Activated effector memory CD4-positive, alpha-beta T cell treated with Interleukin-2 at 50 U/mL for 16 hours (primary cell): ENCODE measurements around the gene PSORS1C1.
A peak's percentile ranks its signal among the peaks of the same experiment; 100 is the strongest.
"Not testable (repeated sequence)": the region's sequence is repeated elsewhere in the genome, so short reads cannot be mapped to it uniquely, and the experiment has no call there.

Experiments
- DNase-seq: peaks from one replicate; pipeline ENCODE4 v3.0.0-alpha.2; 2020

Gene PSORS1C1, protein sequence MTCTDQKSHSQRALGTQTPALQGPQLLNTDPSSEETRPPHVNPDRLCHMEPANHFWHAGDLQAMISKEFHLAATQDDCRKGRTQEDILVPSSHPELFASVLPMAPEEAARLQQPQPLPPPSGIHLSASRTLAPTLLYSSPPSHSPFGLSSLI

DNA sequence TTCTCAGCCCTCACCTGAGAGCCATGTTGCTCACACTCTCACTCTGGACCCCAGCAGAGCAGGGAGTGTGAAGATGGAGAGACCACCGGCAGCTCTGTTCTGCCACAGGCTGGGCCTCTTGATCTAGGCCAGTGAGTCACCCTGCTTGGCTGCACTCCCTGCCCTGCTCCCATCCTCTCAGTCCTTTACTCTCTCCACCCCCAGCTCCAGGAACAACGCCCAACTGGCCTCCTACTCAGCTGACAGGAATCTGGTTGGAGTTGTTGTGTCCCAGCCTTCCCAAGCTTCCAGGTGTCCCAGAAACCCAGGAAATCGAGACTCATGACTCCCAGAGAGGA is at the start of gene PSORS1C1:
PSORS1C1 (plus strand) TSS at position 260 of the 338 bp plus-strand sequence. CDS start 14,833 bp downstream, outside the sequence.
- DNase-seq, result no peak

DNA sequence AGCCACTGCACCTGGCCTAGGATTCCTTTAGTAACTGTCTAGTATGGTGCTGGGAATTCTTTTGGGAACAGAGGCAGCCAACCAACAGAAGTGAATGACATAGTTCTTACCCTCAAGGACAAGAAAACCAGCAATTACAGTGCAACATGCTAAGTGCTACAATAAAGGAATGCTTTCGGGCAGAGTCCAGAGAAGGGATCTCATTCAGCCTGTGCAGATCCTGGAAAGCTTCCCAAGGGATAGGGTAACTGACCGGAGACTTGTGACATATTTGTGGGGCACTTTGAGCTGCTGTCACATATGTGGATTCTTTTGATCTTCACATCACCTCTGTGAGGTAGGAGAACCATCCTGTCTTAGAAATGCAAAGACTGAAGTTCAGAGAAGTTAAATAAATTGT is 49.0 kb upstream of the PSORS1C1 start:
- no peak for DNase-seq

DNA sequence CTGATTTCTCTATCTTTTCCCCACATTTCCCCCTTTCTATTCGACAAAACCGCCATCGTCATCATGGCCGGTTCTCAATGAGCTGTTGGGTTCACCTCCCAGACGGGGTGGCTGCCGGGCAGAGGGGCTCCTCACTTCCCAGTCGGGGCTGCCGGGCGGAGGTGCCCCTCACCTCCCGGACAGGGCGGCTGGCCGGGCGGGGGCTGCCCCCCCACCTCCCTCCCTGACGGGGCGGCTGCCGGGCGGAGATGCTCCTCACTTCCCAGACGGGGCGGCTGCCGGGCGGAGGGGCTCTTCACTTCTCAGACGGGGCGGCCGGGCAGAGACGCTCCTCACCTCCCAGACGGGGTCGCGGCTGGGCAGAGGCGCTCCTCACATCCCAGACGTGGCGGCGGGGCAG is 47.6 kb upstream of the PSORS1C1 start:
- not testable (repeated sequence) for DNase-seq

DNA sequence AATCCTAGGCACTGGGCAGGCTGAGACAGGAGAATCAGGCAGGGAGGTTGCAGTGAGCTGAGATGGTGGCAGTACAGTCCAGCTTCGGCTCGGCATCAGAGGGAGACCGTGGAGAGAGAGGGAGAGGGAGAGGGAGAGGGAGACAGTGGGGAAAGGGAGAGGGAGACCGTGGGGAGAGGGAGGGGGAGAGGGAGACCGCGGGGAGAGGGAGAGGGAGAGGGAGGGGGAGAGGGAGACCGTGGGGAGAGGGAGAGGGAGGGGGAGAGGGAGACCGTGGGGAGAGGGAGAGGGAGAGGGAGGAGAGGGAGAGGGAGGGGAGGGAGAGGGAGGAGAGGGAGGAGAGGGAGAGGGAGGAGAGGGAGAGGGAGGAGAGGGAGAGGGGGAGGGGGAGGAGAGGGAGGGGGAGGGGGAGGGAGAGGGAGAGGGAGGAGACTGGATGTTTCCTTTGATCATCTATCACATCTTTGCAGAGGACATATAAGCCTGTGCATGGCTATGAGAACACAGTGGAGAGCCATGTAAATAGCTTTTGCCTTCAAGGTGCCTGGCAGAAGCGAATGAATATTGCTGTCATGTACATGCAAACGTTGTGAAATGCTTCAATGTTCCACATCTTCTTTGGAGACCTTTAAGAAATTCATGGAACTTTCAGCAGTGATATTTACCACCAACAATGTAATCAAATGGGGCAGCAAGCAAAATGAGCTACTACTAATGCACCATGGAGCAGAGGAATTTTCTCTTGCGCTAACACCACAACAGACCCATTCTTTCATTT is 46.5 kb upstream of the PSORS1C1 start:
- DNase-seq, result not testable (repeated sequence)

DNA sequence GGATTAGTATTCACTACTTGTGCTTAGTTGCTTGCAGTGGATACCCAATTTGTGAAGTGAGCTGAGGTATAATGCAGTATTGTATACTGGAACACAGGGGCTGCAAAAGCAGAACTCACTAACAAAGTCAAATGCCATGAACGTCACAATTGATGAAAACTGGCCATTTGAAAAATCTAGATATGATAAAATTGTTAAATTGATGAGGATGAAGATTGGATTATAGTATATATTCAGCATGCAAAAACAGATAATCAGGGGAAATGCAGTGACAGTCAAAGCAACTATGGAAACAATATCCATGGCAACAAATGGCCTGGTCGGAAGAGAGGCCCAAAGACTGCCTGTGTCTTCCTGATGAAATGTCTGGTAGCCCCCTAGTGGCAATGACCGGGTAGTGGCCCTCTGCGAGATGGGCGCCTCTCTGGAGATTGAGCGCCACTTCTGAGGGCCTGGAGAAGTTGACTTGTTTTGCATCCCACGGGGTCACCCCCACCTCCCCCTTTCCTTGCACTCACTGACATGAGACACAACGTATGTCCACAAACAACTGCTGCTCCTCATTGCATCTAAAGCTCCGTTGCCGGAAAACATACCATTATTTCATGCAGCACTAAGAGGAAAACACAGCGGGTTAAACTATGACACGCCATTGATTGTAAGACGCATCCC is 45.8 kb upstream of the PSORS1C1 start:
- peak; percentile 59 for DNase-seq

DNA sequence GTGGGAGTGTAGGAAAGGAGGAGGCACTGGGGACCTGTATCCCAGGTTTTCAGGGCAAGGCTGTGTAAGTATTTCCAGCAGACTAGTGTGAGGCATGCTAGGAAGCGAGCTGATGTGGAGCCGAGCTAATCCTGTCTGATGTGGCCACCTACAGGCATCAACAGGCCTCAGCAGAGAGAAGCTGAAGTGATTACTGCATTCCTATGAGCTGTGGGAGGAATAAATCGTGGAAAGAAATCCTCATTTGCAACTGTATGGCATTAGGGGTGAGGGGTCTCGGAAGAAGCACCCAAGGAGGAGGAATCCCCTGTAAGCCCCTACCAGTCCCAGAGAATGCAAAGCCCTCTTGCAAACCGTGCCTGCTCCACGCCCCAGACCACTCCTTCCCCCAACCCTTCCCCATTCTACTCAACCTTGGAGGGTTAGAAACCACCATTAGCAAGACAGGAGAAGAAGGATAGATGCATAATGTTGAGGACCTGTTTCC is 43.8 kb upstream of the PSORS1C1 start:
- DNase-seq, result no peak

DNA sequence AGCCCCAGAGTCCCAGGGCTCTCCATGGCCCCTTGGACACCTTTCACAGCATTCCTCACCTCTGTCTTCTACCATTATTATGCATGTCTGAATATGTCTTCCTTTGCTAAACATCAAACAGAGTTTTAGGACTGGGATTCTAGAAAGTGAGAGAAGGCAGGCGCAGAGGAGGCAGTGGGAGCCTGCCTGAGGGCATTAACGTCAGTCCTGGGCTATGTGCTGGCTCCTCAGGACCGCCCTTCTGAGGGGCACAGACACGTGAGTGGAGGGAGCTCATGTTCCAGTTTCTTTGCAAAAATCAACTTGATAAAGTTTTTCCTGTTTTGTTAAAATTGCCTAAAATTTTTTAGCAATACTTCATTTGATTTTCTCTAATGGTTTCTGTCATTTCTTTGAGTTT is 40.2 kb upstream of the PSORS1C1 start:
- DNase-seq, result no peak

DNA sequence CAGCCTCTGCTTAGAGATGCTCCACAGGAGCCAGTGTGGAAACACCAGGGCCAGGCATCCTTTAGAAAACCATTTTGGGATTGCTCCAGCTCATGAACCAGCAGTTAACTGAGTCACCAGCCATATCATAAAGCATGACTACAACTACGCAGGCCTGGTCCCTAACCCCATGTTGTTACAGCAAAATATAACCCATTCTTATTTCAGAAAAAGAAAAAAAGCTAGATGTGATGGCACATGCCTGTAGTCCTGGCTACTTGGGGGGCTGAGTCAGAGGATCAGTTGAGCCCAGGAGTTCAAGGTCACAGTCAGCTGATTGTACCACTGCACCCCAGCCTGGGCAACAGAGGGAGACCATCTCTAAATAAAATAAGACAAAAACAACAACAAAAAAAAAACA is 39.1 kb upstream of the PSORS1C1 start:
- DNase-seq, result no peak

DNA sequence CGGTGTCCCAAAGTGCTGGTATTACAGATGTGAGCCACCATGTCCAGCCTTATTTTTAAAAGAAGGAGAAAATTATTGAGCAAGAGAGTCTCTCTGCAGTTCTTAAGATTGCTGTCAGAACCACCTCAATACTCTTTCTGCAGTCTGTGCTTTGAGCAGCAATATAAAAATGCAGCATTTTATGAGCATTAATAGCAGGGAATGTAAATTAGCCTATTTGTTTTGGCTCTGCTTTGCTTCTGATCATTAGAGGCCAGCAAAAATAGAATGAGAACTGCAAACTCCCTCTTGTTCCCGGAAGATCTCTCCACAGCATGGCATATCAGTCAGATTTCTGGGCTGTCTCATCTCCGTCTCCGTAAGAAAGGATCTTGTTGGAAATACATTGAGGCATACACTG is 38.0 kb upstream of the PSORS1C1 start:
- no peak for DNase-seq

DNA sequence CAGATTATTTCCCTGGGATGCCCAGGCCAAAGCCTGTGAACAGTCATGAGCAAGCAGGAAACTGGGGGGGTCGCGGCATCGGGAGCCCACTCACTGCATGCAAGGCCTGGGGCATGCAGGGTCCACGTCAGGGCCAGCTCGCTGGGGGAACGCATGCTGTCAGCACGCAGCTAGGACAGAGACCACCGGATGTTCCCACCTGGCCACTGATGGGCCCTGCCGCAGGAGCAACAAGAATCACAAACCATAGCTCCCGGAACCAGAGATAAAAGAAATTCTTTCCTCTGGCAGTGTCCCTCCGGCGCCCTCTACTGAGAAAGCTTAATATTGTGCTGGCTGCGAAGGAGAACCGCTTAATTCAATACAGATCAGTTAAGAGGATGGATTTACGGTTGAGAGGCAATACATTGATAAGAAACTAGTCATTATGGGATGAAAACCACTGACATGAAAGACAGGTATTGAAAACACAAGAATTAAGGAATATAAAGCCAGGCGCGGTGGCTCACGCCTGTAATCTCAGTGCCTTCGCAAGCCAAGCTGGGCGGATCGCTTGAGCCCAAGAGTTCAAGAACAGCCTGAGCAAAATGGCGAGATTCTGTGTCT is 34.8 kb upstream of the PSORS1C1 start:
- DNase-seq, result peak; percentile 51

DNA sequence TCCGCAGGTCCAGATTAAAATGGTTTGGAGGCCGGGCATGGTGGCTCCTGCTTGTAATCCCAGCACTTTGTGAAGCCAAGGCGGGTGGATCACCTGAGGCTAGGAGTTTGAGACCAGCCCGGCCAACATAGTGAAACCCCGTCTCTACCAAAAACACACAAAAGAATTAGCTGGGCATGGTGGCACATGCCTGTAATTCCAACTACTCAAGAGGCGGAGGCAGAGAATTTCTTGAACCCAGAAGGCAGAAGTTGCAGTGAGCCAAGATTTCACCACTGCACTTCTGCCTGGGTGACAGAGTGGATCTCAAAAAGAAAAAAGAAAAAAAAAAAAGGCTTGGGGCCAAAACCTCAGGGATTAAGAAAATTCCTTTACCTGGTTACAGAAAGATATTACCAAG is 32.7 kb upstream of the PSORS1C1 start:
- no peak for DNase-seq

DNA sequence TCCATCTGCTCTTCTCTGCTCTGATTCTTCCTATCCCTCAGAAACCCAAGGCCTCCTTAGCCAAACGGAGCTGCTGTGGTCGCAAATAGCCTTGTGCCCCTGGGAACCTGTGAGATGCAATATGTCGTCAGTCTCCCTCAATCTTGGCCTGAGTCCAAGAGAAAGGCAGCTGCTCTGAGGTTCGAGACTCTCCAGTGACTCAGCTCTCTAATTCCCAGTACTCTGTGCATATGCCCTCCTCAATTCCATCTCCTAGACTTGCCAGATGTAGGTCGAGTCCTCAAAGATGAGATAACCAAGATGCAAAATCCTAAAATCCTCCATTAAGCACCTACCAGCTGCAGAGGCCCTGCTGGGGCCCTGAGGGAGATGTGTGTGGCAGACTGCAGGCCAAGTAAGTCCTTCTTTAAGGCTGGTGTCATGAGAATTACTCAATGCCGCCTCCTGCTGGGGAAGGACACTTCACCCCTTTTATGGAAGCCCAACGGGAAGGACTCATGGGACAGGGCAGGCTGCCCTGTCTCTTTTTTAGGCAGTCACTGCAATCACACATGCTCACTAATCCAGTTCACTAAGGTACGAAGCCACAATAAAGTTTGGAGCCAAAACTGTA is 30.8 kb upstream of the PSORS1C1 start:
- DNase-seq, result no peak

DNA sequence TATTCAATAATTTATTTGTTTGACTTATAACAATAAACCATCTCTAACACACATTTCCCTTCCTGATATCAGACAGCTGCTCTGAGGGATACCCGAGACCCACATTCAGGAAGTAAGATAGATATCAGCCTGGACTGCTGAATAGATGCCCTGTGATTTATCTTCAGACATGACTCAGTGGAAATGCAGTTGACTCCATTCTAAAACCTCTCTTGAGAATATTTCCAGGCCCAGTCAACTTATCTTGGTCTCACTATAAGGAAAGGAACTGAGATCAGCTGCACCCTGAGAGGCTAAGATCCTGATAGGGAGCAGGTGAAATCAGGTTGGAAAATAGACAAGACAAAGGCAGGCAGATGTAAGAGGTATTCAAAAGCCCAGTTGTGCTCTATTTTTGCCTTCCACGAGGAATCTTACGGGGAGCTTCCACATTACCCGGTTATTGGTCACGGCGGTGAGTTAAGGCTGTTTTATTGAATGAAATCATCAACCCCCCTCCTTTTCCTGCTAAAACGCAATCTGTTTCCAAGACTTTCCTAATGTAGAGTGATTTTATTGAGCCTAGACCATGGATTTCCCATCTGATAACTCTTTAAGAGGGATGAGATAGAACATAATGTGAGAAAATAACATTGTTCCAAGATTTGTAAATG is 27.7 kb upstream of the PSORS1C1 start:
- DNase-seq, result no peak

DNA sequence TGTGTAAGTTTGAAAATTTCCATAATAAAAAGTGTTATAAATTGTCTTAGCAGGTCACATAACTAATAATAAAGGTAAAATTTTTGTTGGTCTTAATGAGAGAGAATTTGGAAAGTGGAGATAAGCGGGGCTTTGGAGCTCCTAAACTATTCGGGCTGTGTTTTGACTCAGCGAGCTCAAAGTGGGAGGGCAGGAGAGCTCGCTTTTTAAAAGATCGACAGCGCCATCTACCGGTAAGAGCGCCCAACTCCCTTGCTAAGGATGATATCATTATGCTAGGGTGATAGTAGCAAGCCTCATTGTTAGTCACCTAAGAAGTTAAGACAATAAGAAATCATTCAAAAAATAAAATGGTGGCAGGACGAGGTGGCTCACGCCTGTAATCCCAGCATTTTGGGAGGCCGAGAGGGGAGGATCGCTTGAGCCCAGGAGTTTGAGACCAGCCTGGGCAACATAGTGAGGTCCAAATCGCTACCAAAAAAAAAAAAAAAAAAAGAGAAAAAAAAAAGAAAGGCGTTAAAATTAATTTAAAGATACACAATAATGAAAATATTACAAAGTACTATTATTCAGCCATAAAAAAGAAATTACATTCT is 27.0 kb upstream of the PSORS1C1 start:
- peak; percentile 80 for DNase-seq

DNA sequence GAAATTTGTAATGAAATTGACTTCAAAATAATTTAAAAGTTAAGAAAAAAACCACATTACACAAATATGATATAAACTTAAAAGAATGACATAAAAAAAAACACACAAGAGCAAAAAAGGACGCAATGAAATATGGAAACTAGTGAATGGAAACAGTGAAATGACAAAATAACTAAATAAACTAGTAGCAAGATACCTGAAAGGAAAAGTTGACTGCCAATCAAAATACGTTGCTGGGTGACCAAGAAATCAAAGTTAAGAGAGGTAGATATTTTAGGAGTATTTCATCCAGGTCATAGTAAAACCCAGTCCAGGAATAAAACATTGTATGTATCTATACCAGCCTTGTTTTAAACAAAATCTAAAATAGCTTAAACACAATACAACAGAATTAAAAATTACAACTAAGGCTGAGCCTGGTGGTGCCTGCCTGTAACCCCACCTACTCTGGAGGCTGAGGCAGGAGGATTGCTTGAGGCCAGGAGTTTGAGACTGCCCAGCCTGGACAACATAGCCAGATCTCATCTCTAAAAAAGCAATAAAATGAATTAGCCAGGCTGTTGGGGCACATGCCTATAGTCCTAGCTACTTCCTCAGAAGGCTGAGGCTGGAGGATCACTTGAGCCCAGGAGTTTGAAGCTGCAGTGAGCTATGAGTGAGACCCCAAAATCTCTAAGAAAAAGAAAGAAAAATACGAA is 24.2 kb upstream of the PSORS1C1 start:
- no peak for DNase-seq

DNA sequence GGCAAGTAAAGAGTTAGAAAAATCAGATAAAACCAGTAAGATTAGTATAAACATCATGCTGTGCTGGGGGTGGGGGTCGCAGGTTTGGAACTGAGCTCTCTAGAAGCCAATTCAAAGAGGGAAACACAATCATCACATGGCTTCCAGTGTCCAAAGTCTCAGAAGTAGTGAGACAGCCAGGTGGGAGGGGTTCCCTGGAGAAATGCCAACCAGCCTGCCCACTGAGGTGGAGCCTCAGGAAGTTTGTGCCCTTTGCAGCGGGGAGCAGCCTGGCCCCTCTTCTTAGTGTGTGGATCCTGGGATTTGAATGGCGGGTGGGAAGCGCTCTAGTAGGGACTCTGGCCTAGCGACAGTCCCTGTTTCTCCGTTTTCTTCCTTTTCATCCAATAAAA is 23.6 kb upstream of the PSORS1C1 start:
- DNase-seq, result no peak

DNA sequence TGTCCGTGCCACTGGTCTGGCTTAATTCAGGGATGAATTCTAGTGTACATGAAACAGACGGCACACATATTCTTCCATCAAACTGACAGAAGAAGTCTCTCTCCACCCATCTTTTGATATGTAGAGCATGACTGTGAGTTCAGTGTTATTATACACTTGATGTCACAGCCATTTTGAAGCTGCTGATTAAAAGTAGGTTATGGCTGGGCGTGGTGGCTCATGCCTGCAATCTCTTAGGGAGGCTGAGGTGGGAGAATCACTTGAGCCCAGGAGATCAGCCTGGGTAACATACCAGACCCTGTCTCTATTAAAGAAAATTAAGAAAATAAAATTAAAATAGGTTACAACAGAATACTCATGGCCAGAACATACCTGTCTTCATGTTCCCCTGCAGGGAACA is 22.9 kb upstream of the PSORS1C1 start:
- no peak for DNase-seq

DNA sequence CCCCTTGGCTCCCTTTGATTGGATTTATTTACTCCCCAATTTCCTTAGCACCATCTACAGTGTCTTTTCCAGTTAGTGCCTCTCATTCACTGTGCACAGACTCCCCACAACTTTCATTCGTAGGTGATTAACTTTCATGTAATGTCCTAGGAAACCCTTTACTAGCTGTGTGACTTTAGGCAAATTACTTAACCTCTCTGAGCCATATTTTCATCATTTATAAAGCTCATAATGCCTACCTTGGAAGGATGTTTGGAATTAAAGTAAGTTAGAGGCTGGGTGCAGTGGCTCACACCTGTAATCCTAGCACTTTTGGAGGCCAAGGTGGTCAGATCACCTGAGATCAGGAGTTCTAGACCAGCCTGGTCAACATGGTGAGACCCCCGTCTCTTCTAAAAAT is 22.4 kb upstream of the PSORS1C1 start:
- no peak for DNase-seq

DNA sequence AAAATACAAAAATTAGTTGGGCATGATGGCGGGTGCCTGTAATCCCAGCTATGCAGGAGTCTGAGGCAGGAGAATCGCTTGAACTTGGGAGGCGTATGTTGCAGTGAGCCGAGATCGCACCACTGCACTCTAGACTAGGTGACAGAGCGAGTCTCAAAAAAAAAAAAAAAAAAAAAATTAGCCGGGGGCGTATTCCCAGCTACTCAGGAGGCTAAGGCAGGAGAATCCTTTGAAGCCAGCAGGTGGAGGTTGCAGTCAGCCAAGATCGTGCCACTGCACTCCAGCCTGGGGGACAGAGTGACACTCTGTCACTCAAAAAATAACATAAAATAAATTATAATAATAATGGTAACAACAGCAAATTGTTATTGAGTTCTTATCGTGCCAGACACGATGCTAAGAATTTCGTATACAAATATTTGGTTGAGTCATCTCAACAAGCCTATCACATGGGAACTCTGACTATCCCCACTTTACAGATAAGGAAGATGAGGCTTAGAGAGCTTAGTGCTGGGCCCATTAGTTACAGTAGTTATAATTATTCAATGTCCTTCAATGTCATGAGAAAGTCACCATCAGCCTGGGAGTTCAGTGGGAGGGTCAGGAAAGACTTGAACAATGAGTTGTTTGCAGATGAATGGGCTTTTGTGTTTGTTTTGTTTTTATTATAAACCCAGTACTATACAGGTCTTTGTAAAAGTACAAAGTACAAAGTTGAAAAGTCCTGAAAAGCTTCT is 21.7 kb upstream of the PSORS1C1 start:
- DNase-seq, result no peak

DNA sequence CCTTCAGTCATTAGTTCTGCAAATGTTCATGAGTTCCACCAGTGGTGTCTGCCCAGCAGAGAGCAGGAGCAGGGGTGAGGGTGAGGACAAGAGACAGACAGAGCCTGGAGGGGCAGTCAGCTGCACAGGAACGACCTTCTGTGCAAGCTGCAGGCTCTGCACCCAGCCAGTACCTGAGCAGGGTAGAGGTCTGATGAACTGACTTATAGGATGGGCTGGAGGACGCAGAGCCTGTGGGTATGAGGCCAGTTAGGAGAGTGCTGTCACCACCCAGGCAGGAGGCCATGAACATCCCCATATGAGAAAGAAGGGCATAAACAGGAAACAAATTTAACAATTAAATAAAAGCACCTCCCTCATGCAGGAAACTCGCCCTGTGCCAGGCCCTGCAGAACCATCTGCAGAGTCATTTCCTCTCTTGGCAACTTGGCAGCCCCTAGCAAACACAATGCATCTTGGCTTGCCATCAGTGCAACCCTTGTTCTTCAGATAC is 20.2 kb upstream of the PSORS1C1 start:
- DNase-seq, result peak; percentile 55

DNA sequence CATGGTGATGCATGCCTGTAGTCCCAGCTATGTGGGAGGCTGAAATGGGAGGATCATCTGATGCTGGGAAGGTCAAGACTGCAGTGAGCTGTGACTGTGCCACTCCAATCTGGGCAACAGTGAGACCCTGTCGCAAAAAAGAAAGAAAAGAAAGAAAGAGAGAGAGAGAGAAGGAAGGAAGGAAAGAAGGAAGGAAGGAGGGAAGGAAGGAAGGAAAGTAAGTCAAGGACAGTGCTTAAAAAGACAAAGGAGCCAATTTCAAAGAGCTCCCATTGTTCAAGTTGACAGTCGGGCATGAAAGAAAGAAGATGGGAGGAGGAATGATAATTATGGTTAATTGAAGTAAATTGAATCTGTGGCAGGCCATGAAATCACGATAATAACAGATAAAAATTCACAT is 18.4 kb upstream of the PSORS1C1 start:
- no peak for DNase-seq
